Peyer's patch (tissue), 4 donors: ENCODE data around the gene TIGIT. TPM values are rescaled to one million over a fixed set of nuclear protein-coding genes. Genes with fewer than 3 reads are reported as not detected.

Source experiments
- DNase-seq, 3 donors: peaks; one replicate each; pipeline ENCODE4 v3.0.0-alpha.2; 2017 to 2019
- H3K27ac ChIP-seq, 4 donors: fragments of 200-600 bp; sonication (generic); one replicate each; pipeline ENCODE4 v1.5.1; 2016 to 2019
- H3K27me3 ChIP-seq, 2 donors: fragments of 200-600 bp; sonication (generic); one replicate each; pipeline ENCODE4 v1.5.1; 2019
- H3K36me3 ChIP-seq, 3 donors: fragments of 200-600 bp; sonication (generic); one replicate each; pipeline ENCODE4 v1.5.1; 2016 to 2019
- H3K4me1 ChIP-seq, 4 donors: fragments of 200-600 bp; sonication (generic); one replicate each; pipeline ENCODE4 v1.5.1; 2016 to 2019
- H3K4me3 ChIP-seq, 4 donors: fragments of 200-600 bp; sonication (generic); 1 replicate in 3 of 4; 2 replicates in 1 of 4; pipeline ENCODE4 v1.5.1; 2016 to 2019; ENCODE audit warnings: mild to moderate bottlenecking in 1 of 4
- H3K9me3 ChIP-seq, 4 donors: fragments of 200-600 bp; sonication (generic); one replicate each; pipeline ENCODE4 v1.5.1; 2016 to 2019; ENCODE audit warnings: mild to moderate bottlenecking in 1 of 4
- CTCF ChIP-seq, 6 experiments: fragments of 450-650 bp in 4 of 6; fragments of 200-600 bp in 2 of 6; sonication (generic) in 1 of 6; IDR thresholded peaks; one replicate each; pipeline ENCODE4 v1.5.1; 2017 to 2019; ENCODE audit warnings: antibody characterized with exemption in 6 of 6, mild to moderate bottlenecking in 3 of 6, moderate library complexity in 1 of 6
- POLR2A ChIP-seq, 2 donors: fragments of 450-650 bp; IDR thresholded peaks; one replicate each; pipeline ENCODE4 v1.5.1; 2017; ENCODE audit warnings: antibody characterized with exemption in 2 of 2, mild to moderate bottlenecking in 2 of 2, moderate library complexity in 2 of 2
- total RNA-seq, 4 donors: library from RNA; depleted of rRNA; stranded (reverse); fragments of >200 nt; gene quantifications; one replicate each; pipeline ENCODE4 v1.1.0, GENCODE V29; 2016

TIGIT gene
- total RNA-seq, 4 donors from 2014 or later: 0.35 to 5.0 (median 2.5) TPM; not detected in 1

- H3K4me1 ChIP-seq: no peaks in the 10 kb centered on the region
- no peak overlapping the region for H3K27ac ChIP-seq
- H3K36me3 ChIP-seq: peaks cover 0 to 10% (median 0%) of the 10 kb centered on the region in 3 donors
- no peak for DNase-seq
- H3K9me3 ChIP-seq: no peaks in the 10 kb centered on the region
- no peak overlapping the region for H3K4me3 ChIP-seq
- no peaks in the 10 kb centered on the region for H3K27me3 ChIP-seq
- TF ChIP-seq POLR2A (IDR thresholded peaks at IDR 0.05) (no peak), CTCF (IDR thresholded peaks at IDR 0.05) (no peak)
Observed at GRCh38 chr3:114336857-114337256, 43.0 kb downstream of the TIGIT start.

GRCh38 chr3:114338651-114339357, 45.0 kb downstream of the TIGIT start:
- Histone ChIP-seq H3K36me3 (peaks cover 0 to 10% (median 0%) of the 10 kb centered on the region in 3 donors), H3K9me3 (no peaks in the 10 kb centered on the region), H3K27me3 (no peaks in the 10 kb centered on the region), H3K4me3 (no peak overlapping the region), H3K4me1 (no peaks in the 10 kb centered on the region), H3K27ac (peak overlapping the region in 2 of 4 donors; percentile 19 to 47)
- peak in 1 of 3 donors; percentile 47 for DNase-seq
- TF ChIP-seq POLR2A (IDR thresholded peaks at IDR 0.05) (no peak), CTCF (IDR thresholded peaks at IDR 0.05) (no peak)

- TF ChIP-seq POLR2A (IDR thresholded peaks at IDR 0.05) (no peak), CTCF (IDR thresholded peaks at IDR 0.05) (no peak)
- no peaks in the 10 kb centered on the region for H3K9me3 ChIP-seq
- H3K27me3 ChIP-seq: no peaks in the 10 kb centered on the region
- no peak for DNase-seq
- H3K27ac ChIP-seq: no peak overlapping the region
- no peaks in the 10 kb centered on the region for H3K36me3 ChIP-seq
- H3K4me3 ChIP-seq: no peak overlapping the region
- H3K4me1 ChIP-seq: no peaks in the 10 kb centered on the region
Observed at GRCh38 chr3:114344492-114344891, 50.7 kb downstream of the TIGIT start.

- H3K27ac ChIP-seq: no peak overlapping the region
- TF ChIP-seq POLR2A (IDR thresholded peaks at IDR 0.05) (no peak), CTCF (IDR thresholded peaks at IDR 0.05) (no peak)
- H3K9me3 ChIP-seq: no peaks in the 10 kb centered on the region
- no peak overlapping the region for H3K4me3 ChIP-seq
- H3K4me1 ChIP-seq: no peaks in the 10 kb centered on the region
- no peak for DNase-seq
- H3K27me3 ChIP-seq: no peaks in the 10 kb centered on the region
- peaks cover 0 to 22% (median 0%) of the 10 kb centered on the region in 3 donors for H3K36me3 ChIP-seq
Observed at GRCh38 chr3:114350271-114350670, 56.4 kb downstream of the TIGIT start.

GRCh38 chr3:114350690-114351089, 56.9 kb downstream of the TIGIT start:
- Histone ChIP-seq H3K27ac (no peak overlapping the region), H3K27me3 (no peaks in the 10 kb centered on the region), H3K4me1 (no peaks in the 10 kb centered on the region), H3K4me3 (no peak overlapping the region), H3K9me3 (no peaks in the 10 kb centered on the region), H3K36me3 (peaks cover 0 to 22% (median 0%) of the 10 kb centered on the region in 3 donors)
- DNase-seq: no peak
- TF ChIP-seq CTCF (IDR thresholded peaks at IDR 0.05) (no peak), POLR2A (IDR thresholded peaks at IDR 0.05) (no peak)
